K562 (cell line): ENCODE data around the gene SLC7A10.

Source experiments
- ARID2 ChIP-seq: fragments of 450-650 bp; IDR thresholded peaks from 2 replicates; pipeline ENCODE4 v1.6.1; 2017; ENCODE audit warnings: antibody characterized with exemption, mild to moderate bottlenecking
- DNMT1 ChIP-seq: fragments of 450-650 bp; IDR thresholded peaks from 2 replicates; pipeline ENCODE4 v1.6.1; 2016; ENCODE audit warnings: antibody characterized with exemption, mild to moderate bottlenecking
- EZH2 ChIP-seq: IDR thresholded peaks from 2 replicates; pipeline ENCODE4 v1.6.1; 2012; ENCODE audit warnings: low read depth, mild to moderate bottlenecking, inconsistent platforms, low read length, borderline replicate concordance
- ILF3 ChIP-seq: fragments of 450-650 bp; IDR thresholded peaks from 2 replicates; pipeline ENCODE4 v1.6.1; 2018; ENCODE audit warnings: antibody characterized with exemption, mild to moderate bottlenecking, moderate library complexity, borderline replicate concordance
- PATZ1 ChIP-seq: fragments of 250-450 bp; sonication (Bioruptor Pico); IDR thresholded peaks from 2 replicates; pipeline ENCODE4 v1.5.0; 2020; ENCODE audit warnings: mild to moderate bottlenecking, borderline replicate concordance
- PRMT5 ChIP-seq: sonication (generic); formaldehyde crosslinking; IDR thresholded peaks from 2 replicates; pipeline ENCODE4 v1.5.0; 2020; ENCODE audit warnings: missing genetic modification reagents
- RCOR1 ChIP-seq, 2 experiments: IDR thresholded peaks; 2 replicates each; pipeline ENCODE4 v1.6.1; 2012; ENCODE audit warnings: low read depth in 2 of 2, low read length in 2 of 2, borderline replicate concordance in 1 of 2, improper control_type of control experiment in 1 of 2
- ZFP36 ChIP-seq: fragments of 150-350 bp; IDR thresholded peaks from 2 replicates; pipeline ENCODE4 v1.6.1; 2018; ENCODE audit warnings: low read length, low read depth; ENCODE audit not compliant: partially characterized antibody
- ZNF75A ChIP-seq: fragments of 450-650 bp; formaldehyde crosslinking; IDR thresholded peaks from 2 replicates; pipeline ENCODE4 v1.4.0; 2020; ENCODE audit warnings: mild to moderate bottlenecking
- TF ChIP-seq, protein P1 (sequence below): sonication (generic); formaldehyde crosslinking; IDR thresholded peaks from 2 replicates; pipeline ENCODE4 v1.5.0; 2020; ENCODE audit warnings: missing genetic modification reagents
- TF ChIP-seq, protein P2 (sequence below), 3 experiments: IDR thresholded peaks in 2 of 3; conservative IDR thresholded peaks in 1 of 3; 2 replicates each; pipeline ENCODE4 v1.5.1; 2011 to 2012; ENCODE audit warnings: low read length in 3 of 3, mild to moderate bottlenecking in 3 of 3, control low read depth in 2 of 3, improper control_type of control experiment in 1 of 3, inconsistent platforms in 1 of 3, low read depth in 1 of 3, mixed read lengths in 1 of 3, moderate library complexity in 1 of 3; ENCODE audit not compliant: insufficient read depth in 2 of 3

DNA sequence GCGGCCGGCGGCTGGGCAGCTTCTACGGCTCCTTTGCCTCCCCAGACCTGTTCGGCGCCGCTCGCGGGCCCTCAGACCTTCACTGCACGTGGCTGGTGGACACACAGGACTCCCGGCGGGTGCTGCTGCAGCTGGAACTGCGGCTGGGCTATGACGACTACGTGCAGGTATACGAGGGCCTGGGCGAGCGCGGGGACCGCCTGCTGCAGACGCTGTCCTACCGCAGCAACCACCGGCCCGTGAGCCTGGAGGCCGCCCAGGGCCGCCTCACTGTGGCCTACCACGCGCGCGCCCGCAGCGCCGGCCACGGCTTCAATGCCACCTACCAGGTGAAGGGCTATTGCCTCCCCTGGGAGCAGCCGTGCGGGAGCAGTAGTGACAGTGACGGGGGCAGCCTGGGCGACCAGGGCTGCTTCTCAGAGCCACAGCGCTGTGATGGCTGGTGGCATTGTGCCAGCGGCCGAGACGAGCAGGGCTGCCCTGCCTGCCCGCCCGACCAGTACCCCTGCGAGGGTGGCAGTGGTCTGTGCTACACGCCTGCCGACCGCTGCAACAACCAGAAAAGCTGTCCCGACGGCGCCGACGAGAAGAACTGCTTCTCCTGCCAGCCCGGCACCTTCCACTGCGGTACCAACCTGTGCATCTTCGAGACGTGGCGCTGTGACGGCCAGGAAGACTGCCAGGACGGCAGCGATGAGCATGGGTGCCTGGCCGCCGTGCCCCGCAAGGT is 20.0 kb downstream of the SLC7A10 start:
- TF ChIP-seq ARID2 (no peak), ILF3 (no peak), ZFP36 (no peak), DNMT1 (no peak), ZNF75A (CRISPR knock-in tag) (no peak), EZH2 (no peak), PATZ1 (no peak), RCOR1 (IDR thresholded peaks at IDR 0.05; ENCODE audit: borderline replicate concordance in 1 of 2, low read depth in 2 of 2, low read length in 2 of 2) (no peak), PRMT5 (CRISPR knock-in tag) (no peak)
- TF ChIP-seq, protein P1, sequence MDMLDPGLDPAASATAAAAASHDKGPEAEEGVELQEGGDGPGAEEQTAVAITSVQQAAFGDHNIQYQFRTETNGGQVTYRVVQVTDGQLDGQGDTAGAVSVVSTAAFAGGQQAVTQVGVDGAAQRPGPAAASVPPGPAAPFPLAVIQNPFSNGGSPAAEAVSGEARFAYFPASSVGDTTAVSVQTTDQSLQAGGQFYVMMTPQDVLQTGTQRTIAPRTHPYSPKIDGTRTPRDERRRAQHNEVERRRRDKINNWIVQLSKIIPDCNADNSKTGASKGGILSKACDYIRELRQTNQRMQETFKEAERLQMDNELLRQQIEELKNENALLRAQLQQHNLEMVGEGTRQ (CRISPR knock-in tag): no peak
- TF ChIP-seq, protein P2, sequence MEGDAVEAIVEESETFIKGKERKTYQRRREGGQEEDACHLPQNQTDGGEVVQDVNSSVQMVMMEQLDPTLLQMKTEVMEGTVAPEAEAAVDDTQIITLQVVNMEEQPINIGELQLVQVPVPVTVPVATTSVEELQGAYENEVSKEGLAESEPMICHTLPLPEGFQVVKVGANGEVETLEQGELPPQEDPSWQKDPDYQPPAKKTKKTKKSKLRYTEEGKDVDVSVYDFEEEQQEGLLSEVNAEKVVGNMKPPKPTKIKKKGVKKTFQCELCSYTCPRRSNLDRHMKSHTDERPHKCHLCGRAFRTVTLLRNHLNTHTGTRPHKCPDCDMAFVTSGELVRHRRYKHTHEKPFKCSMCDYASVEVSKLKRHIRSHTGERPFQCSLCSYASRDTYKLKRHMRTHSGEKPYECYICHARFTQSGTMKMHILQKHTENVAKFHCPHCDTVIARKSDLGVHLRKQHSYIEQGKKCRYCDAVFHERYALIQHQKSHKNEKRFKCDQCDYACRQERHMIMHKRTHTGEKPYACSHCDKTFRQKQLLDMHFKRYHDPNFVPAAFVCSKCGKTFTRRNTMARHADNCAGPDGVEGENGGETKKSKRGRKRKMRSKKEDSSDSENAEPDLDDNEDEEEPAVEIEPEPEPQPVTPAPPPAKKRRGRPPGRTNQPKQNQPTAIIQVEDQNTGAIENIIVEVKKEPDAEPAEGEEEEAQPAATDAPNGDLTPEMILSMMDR (IDR thresholded peaks at IDR 0.05 in 2 of 3, conservative IDR thresholded peaks at IDR 0.05 in 1 of 3; ENCODE audit: insufficient read depth in 2 of 3, low read depth in 1 of 3, low read length in 3 of 3): no peak
